K562 (cell line): Measurements from ENCODE around the gene EEF2K. TPM values are rescaled to one million over a fixed set of nuclear protein-coding genes. Genes with fewer than 3 reads are reported as not detected.

ENCODE experiments used
- CBFA2T3 ChIP-seq: fragments of 450-650 bp; IDR thresholded peaks from 2 replicates; pipeline ENCODE4 v1.6.1; 2017
- CC2D1A ChIP-seq: fragments of 450-650 bp; IDR thresholded peaks from 2 replicates; pipeline ENCODE4 v1.6.1; 2017; ENCODE audit warnings: mild to moderate bottlenecking
- EP300 ChIP-seq: IDR thresholded peaks from 2 replicates; pipeline ENCODE4 v1.6.1; 2012; ENCODE audit warnings: low read length, improper control_type of control experiment
- GTF3C2 ChIP-seq: IDR thresholded peaks from 3 replicates; pipeline ENCODE4 v1.6.1; 2011; ENCODE audit warnings: borderline replicate concordance, mild to moderate bottlenecking, moderate library complexity; ENCODE audit not compliant: insufficient read length; ENCODE audit errors: extremely low read depth
- IRF1 ChIP-seq: sonication (generic); formaldehyde crosslinking; IDR thresholded peaks from 2 replicates; pipeline ENCODE4 v1.8.0; 2022; ENCODE audit warnings: missing genetic modification reagents, mild to moderate bottlenecking, borderline replicate concordance
- KAT2B ChIP-seq: IDR thresholded peaks from one replicate; pipeline ENCODE4 v1.6.1; 2012; ENCODE audit warnings: low read depth, mild to moderate bottlenecking, control low read depth, inconsistent platforms, low read length, moderate library complexity
- MAZ ChIP-seq, 2 experiments: fragments of 450-650 bp in 1 of 2; sonication (generic) in 1 of 2; formaldehyde crosslinking; IDR thresholded peaks in 1 of 2; conservative IDR thresholded peaks in 1 of 2; 2 replicates each; pipeline versions ENCODE4 v1.4.0 to v1.5.0; 2020; ENCODE audit warnings: mild to moderate bottlenecking in 1 of 2, missing genetic modification reagents in 1 of 2
- RAD21 ChIP-seq, 2 experiments: fragments of 250-450 bp in 1 of 2; fragments of 450-650 bp in 1 of 2; sonication (Bioruptor Pico) in 1 of 2; formaldehyde crosslinking in 1 of 2; IDR thresholded peaks in 1 of 2; conservative IDR thresholded peaks in 1 of 2; 2 replicates each; pipeline versions ENCODE4 v1.4.0 to v1.8.0; 2020 to 2022; ENCODE audit warnings: mild to moderate bottlenecking in 2 of 2, moderate library complexity in 1 of 2
- RERE ChIP-seq: sonication (generic); formaldehyde crosslinking; IDR thresholded peaks from 2 replicates; pipeline ENCODE4 v1.8.0; 2023; ENCODE audit warnings: missing genetic modification reagents, mild to moderate bottlenecking, borderline replicate concordance
- SMC3 ChIP-seq: conservative IDR thresholded peaks from 2 replicates; pipeline ENCODE4 v1.6.1; 2011; ENCODE audit warnings: low read depth, low read length, improper control_type of control experiment; ENCODE audit not compliant: insufficient read depth
- SPI1 ChIP-seq: IDR thresholded peaks from 2 replicates; pipeline ENCODE4 v1.6.1; 2011; ENCODE audit warnings: low read depth, low read length, control low read depth, borderline replicate concordance
- ZBED1 ChIP-seq: IDR thresholded peaks from 2 replicates; pipeline ENCODE4 v1.6.1; 2014
- ZNF124 ChIP-seq: sonication (generic); formaldehyde crosslinking; IDR thresholded peaks from 2 replicates; pipeline ENCODE4 v1.8.1; 2022; ENCODE audit warnings: missing genetic modification reagents
- ZNF23 ChIP-seq: fragments of 250-450 bp; sonication (Bioruptor Pico); IDR thresholded peaks from 2 replicates; pipeline ENCODE4 v1.4.0; 2020; ENCODE audit warnings: mild to moderate bottlenecking
- ZNF384 ChIP-seq: IDR thresholded peaks from 2 replicates; pipeline ENCODE4 v1.6.1; 2012; ENCODE audit warnings: low read depth, low read length, improper control_type of control experiment
- polyA plus RNA-seq, 8 experiments: library from polyadenylated mRNA; depleted of rRNA in 4 of 8; stranded (reverse) in 5 of 8; unstranded in 3 of 8; fragments of >200 nt; fragmentation: Nextera tagmentation in 2 of 8; fragmentation: Illumina TruSeq in 1 of 8; extraction: Ambion mirVana in 2 of 8; extraction: Trizol in 1 of 8; gene quantifications; 2 replicates each; pipeline versions ENCODE4 v1.2.1 to v1.2.3, GENCODE V29; 2011 to 2014; ENCODE audit warnings: inconsistent platforms in 1 of 8, missing spikeins in 1 of 8
- total RNA-seq, 7 experiments: library from RNA; depleted of rRNA in 6 of 7; stranded (reverse); fragments of >200 nt in 6 of 7; fragmentation: Illumina TruSeq in 2 of 7; extraction: Trizol in 2 of 7; gene quantifications; 2 replicates each; pipeline versions ENCODE4 v1.2.1 to v1.2.3, GENCODE V29; 2011 to 2021; ENCODE audit warnings: low replicate concordance in 1 of 7
- TF ChIP-seq, protein P1 (sequence below): fragments of 200-800 bp; sonication (Bioruptor generic); IDR thresholded peaks from 2 replicates; pipeline ENCODE4 v1.6.1; 2017; ENCODE audit warnings: missing genetic modification characterization, missing compliant biosample characterization

The EEF2K gene
- total and polyA plus RNA-seq, 9 of the 15 experiments (the other 6 are each of a cell fraction or from before 2014, with no cell fraction given): 3.0 to 35.2 (median 12.2) TPM

DNA sequence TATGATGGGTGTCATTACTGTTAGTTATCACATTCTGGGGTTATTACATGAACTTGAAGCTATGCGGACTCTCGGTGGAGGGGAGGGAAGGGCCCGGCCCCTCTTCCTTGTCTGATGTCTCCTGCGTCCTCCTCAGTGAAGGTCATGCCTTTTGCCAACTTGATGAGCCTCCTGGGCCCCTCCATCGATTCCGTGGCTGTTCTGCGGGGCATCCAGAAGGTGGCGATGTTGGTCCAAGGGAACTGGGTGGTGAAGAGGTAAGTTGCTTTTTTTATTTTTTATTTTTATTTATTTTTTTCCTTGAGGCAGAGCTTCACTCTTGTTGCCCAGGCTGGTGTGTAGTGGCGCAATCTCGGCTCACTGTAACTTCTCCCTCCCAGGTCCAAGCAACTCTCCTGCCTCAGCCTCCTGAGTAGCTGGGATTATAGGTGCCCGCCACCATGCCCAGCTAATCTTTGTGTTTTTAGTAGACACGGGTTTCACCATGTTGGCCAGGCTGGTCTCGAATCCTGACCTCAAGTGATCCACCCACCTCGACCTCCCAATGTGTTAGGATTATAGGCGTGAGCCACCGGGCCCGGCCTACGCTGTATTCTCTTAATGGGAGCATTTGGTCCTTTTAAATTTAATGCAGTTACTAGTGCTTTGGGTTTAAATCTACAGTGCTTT, 112.7 kb downstream of the EEF2K start (continued):
- TF ChIP-seq RERE (CRISPR knock-in tag): no peak
- TF ChIP-seq, protein P1, sequence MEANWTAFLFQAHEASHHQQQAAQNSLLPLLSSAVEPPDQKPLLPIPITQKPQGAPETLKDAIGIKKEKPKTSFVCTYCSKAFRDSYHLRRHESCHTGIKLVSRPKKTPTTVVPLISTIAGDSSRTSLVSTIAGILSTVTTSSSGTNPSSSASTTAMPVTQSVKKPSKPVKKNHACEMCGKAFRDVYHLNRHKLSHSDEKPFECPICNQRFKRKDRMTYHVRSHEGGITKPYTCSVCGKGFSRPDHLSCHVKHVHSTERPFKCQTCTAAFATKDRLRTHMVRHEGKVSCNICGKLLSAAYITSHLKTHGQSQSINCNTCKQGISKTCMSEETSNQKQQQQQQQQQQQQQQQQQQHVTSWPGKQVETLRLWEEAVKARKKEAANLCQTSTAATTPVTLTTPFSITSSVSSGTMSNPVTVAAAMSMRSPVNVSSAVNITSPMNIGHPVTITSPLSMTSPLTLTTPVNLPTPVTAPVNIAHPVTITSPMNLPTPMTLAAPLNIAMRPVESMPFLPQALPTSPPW (CRISPR knock-in tag): no peak
- TF ChIP-seq MAZ (CRISPR knock-in tag; conservative IDR thresholded peaks at IDR 0.05 in 1 of 2, IDR thresholded peaks at IDR 0.05 in 1 of 2): 0 out of 4 replicates have a peak, but pooled peaks of 1 of the 2 experiments have one; percentile 40
- no peak for TF ChIP-seq CBFA2T3
- no peak for TF ChIP-seq IRF1 (CRISPR knock-in tag)
- 0 out of 2 replicates have a peak, but pooled peaks have one; percentile 27 for TF ChIP-seq SMC3
- TF ChIP-seq KAT2B: no peak
- no peak for TF ChIP-seq EP300
- TF ChIP-seq ZBED1: no peak
- no peak for TF ChIP-seq SPI1
- no peak for TF ChIP-seq ZNF124 (CRISPR knock-in tag)
- TF ChIP-seq CC2D1A: 0 out of 2 replicates have a peak, but pooled peaks have one; percentile 8
- TF ChIP-seq RAD21 (CRISPR knock-in tag; conservative IDR thresholded peaks at IDR 0.05 in 1 of 2, IDR thresholded peaks at IDR 0.05 in 1 of 2): peak; percentile 39 to 46; a peak in 3 of 4 replicates
- TF ChIP-seq GTF3C2: no peak
- TF ChIP-seq ZNF384: 0 out of 2 replicates have a peak, but pooled peaks have one; percentile 24
- no peak for TF ChIP-seq ZNF23 (CRISPR knock-in tag)
